ENCODE measurements around the gene TBX3. TPM values are rescaled to one million over a fixed set of nuclear protein-coding genes. Genes with fewer than 3 reads are reported as not detected.

The TBX3 gene
- total and polyA plus RNA-seq, 2 experiments from 2014 or later, result 63.7 to 87.5 TPM

DNA sequence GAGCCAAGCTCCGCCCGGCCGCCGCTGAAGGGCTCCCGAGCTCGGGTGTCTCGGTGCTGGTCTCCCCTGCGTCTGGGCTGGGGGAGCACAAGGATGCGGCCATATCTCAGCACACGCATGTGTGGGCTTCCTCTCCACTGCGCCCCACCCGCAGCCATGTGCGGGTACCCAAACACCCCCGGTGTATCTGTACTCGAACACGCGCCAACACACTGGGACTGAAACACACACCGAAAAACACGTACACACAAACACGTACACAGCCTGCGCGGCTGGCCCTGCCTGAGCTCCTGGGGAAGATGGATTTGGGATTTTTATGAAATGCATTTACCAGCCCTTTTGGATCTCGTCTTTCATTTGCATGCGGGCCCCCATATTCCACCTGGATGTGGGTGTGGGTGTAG, 897 bp upstream of the TBX3 start:
- DNase-seq (ENCODE audit: low read depth in 1 of 2, low spot score in 1 of 2), result no peak
- H3K27ac ChIP-seq, result peak overlapping the region; percentile 96
- peaks cover 48% of the 10 kb centered on the region for H3K27me3 ChIP-seq

DNA sequence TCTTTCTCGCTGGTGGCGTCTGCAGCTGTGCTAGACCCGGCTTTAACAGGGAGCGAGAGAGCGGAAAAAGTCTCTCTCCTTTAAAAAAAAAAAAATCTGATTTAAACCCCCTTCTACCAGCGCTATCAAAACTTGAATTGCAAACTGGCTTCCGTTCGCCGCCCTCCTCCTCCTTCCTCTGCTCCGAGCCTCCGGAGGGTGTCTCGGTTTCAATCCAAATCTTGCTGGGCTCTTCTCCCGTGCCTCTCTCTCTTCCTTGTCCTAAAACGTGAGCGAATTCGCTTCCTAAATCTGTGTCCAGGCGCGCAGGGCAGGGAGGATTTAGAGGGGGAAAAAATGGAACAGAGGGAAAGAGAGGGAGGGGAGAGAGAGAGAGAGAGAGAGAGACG, 272 bp downstream of the TBX3 start:
- peaks cover 36% of the 10 kb centered on the region for H3K27me3 ChIP-seq

More for the DNA sequence above, 897 bp upstream of the TBX3 start:
- H3K9me3 ChIP-seq (ENCODE audit: low read depth), result no peaks in the 10 kb centered on the region
- H3K4me3 ChIP-seq, result peak overlapping the region; percentile 73
- H3K4me1 ChIP-seq (ENCODE audit: low read depth), result peaks cover 33% of the 10 kb centered on the region
- TF ChIP-seq, protein P1, sequence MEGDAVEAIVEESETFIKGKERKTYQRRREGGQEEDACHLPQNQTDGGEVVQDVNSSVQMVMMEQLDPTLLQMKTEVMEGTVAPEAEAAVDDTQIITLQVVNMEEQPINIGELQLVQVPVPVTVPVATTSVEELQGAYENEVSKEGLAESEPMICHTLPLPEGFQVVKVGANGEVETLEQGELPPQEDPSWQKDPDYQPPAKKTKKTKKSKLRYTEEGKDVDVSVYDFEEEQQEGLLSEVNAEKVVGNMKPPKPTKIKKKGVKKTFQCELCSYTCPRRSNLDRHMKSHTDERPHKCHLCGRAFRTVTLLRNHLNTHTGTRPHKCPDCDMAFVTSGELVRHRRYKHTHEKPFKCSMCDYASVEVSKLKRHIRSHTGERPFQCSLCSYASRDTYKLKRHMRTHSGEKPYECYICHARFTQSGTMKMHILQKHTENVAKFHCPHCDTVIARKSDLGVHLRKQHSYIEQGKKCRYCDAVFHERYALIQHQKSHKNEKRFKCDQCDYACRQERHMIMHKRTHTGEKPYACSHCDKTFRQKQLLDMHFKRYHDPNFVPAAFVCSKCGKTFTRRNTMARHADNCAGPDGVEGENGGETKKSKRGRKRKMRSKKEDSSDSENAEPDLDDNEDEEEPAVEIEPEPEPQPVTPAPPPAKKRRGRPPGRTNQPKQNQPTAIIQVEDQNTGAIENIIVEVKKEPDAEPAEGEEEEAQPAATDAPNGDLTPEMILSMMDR (IDR thresholded peaks at IDR 0.05; ENCODE audit: low read depth, low read length), result no peak
- H3K36me3 ChIP-seq, result no peaks in the 10 kb centered on the region

DNA sequence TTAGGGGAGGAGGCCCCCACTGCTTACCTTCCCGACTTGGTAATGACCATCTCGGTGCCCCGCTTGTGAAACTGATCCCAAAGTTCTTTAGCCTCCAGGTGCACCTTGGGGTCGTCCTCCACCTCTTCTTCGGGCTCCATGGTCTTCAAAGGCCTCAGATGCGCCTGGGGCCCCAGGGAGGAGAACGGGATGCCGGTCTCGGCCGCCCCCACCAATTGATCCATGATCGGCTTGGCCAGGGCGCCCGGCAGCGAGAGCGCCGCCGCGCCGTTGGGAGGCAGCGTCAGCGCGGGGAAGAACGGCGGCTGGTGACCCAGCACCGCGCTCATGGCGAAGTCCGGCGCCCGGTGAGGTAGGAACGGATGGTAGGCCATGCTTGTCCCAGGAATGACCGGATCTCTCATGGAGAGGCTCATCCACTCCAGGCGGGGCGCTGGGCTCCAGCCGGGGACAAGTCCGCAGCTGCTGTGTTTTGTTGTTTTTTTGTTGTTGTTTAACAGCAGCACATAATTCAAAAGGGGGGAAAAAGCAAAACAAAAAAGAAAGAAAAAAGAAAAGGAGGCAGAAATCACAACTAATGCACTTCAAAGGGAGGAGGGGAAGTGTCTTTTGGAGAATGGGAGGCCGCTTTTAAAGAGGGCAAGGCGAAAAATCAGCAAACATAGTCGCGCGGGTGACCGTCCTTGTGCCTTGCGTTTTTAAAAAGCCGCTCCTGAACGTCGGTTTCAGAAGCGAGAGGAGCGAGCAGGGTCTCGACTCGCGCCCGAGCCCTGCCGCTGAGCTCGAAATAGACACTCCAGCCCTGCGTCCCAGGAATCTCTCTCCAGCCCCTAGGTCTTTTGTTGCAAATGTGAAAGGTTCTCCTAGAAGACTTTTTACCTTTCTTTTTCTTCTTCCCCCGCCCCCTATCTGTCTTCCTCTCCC, 928 bp downstream of the TBX3 start:
- H3K36me3 ChIP-seq, result no peaks in the 10 kb centered on the region
- peaks cover 30% of the 10 kb centered on the region for H3K27me3 ChIP-seq
- TF ChIP-seq, protein P1 (IDR thresholded peaks at IDR 0.05; ENCODE audit: low read depth, low read length), result no peak
- H3K9me3 ChIP-seq (ENCODE audit: low read depth), result no peaks in the 10 kb centered on the region
- DNase-seq (ENCODE audit: low read depth in 1 of 2, low spot score in 1 of 2), result peak in 1 of 2 donors; percentile 73
- peak overlapping the region; percentile 73 for H3K4me3 ChIP-seq
- H3K4me1 ChIP-seq (ENCODE audit: low read depth), result peaks cover 43% of the 10 kb centered on the region
- peak overlapping the region; percentile 96 for H3K27ac ChIP-seq

More for the DNA sequence above, 272 bp downstream of the TBX3 start:
- peak overlapping the region; percentile 73 for H3K4me3 ChIP-seq
- H3K9me3 ChIP-seq (ENCODE audit: low read depth), result no peaks in the 10 kb centered on the region
- no peaks in the 10 kb centered on the region for H3K36me3 ChIP-seq
- TF ChIP-seq, protein P1 (IDR thresholded peaks at IDR 0.05; ENCODE audit: low read depth, low read length), result no peak
- peaks cover 43% of the 10 kb centered on the region for H3K4me1 ChIP-seq (ENCODE audit: low read depth)
- peak overlapping the region; percentile 96 for H3K27ac ChIP-seq
- DNase-seq (ENCODE audit: low read depth in 1 of 2, low spot score in 1 of 2), result no peak

DNA sequence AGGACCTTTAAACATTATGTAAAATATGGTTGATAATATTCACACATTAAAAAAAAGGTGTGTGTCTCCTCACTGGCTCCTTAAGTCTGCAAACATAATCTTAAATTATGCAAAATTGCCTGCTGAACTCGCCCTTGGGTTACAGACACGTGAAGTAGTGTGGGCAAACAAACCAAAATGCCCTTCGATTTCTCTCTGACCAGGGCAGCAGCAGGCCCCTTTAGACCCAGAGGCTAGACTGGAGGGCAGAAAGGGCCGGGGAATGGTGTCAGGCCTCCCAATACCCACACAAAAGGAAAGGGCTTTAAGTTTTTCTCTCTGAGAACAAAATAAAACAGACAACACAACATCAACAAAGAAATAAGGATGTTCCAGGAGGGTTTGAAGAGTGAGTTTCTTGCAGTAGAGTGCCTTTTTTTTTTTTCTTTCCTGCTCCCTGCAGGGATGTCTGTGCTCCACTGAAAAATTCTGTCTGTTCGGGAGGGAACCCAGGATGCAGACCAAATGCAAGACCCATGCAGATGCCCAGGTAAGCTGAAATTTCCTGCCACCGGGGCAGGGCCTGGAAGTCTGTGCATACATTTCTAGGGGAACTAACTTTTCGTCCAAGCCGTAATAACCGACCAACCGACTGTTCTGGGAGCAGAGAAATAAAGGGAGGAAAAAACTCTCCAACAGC, 1.7 kb downstream of the TBX3 start:
- no peak overlapping the region for H3K27ac ChIP-seq
- H3K4me1 ChIP-seq (ENCODE audit: low read depth), result peaks cover 42% of the 10 kb centered on the region
- no peak for DNase-seq (ENCODE audit: low read depth in 1 of 2, low spot score in 1 of 2)

More for the DNA sequence above, 1.7 kb downstream of the TBX3 start:
- H3K36me3 ChIP-seq, result no peaks in the 10 kb centered on the region
- peaks cover 22% of the 10 kb centered on the region for H3K27me3 ChIP-seq
- no peaks in the 10 kb centered on the region for H3K9me3 ChIP-seq (ENCODE audit: low read depth)
- TF ChIP-seq, protein P1 (IDR thresholded peaks at IDR 0.05; ENCODE audit: low read depth, low read length), result no peak
- H3K4me3 ChIP-seq, result peak overlapping the region; percentile 73
